ENCODE data around the gene CES5A.
"Not testable (repeated sequence)": the region's sequence is repeated elsewhere in the genome, so short reads cannot be mapped to it uniquely, and the experiment has no call there.

Gene CES5A, protein sequence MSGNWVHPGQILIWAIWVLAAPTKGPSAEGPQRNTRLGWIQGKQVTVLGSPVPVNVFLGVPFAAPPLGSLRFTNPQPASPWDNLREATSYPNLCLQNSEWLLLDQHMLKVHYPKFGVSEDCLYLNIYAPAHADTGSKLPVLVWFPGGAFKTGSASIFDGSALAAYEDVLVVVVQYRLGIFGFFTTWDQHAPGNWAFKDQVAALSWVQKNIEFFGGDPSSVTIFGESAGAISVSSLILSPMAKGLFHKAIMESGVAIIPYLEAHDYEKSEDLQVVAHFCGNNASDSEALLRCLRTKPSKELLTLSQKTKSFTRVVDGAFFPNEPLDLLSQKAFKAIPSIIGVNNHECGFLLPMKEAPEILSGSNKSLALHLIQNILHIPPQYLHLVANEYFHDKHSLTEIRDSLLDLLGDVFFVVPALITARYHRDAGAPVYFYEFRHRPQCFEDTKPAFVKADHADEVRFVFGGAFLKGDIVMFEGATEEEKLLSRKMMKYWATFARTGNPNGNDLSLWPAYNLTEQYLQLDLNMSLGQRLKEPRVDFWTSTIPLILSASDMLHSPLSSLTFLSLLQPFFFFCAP

DNA sequence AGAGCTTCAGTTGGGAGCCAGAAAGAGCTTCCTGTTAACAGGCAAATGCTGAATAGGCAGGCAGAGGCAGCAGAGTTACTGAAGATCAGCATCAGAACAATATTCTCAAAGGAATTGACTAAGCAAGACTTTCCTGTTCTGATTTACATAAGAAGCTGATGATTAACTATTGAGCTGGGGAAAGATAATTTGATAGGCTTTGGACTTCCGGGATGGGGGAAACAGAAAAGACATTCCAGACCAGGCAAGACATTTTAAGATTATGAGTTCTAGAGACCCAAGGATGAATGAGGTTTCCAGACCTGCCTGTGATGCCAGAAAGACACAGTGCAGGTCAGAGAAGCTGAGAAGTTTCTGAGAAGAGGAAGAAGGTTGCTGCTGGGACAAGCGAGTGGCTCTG, at the start of gene CES5A:
Gene CES5A (minus strand): TSS at position 101 of the 400 bp plus-strand sequence. CDS start 152 bp downstream, outside the sequence.
- DNase-seq: no peak

DNA sequence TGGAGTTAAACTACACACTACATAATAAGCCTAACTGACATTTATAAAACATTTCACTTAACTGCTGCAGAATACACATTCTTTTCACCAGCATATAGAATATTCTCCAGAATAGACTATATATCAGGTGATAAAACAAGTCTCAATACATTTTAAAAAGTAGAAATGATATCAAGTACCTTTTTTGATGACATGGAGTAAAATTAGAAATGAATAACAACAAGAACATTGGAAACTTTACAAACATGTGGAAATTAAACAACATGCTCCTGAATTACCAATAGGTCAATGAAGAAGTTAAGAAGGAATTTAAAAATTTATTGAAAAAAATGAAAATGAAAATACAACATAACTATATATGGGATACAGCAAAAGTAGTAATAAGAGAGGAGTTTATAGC, 47.5 kb upstream of the CES5A start:
- no peak for DNase-seq

GRCh38 chr16:55917373-55918160, 42.4 kb upstream of the CES5A start:
- DNase-seq: no peak

GRCh38 chr16:55915096-55915827, 40.1 kb upstream of the CES5A start:
- DNase-seq: no peak

DNA sequence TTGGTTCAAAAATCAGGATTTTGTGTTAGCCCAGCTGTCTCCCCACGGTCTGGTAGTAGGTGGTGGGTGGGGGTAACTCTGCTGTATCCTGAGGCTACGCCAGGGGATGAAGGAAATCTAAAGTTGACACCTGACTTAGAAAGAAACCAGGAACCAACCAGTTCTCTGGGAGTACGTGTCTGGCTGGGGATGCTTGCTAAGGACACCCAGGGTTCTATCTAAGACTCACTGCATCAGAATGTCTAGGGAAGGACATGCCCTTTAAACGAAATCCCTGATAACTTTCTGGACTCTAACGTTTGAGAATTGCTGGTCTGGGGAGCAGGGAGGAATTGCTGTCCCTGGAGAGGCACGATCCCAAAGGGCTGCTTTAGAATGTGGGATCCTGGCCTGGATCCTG, 39.2 kb upstream of the CES5A start:
- no peak for DNase-seq

GRCh38 chr16:55913716-55914115, 38.5 kb upstream of the CES5A start:
- DNase-seq: no peak

DNA sequence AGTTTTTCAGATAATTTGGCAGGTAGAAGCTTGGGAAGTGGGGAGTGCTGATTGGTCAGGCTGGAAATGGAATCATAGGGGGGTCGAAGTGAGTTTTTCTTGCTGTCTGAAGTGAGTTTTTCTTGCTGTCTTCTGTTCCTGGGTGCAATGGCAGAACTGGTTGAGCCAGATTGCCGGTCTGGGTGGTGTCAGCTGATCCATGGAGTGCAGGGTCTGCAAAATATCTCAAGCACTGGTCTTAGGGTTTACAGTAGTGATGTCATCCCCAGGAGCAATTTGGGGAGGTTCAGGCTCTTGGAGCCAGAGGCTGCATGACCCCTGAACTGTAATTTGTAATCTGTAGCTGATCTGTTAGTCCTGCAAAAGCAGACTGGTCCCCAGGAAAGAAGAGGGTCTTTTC, 37.9 kb upstream of the CES5A start:
- DNase-seq: not testable (repeated sequence)

DNA sequence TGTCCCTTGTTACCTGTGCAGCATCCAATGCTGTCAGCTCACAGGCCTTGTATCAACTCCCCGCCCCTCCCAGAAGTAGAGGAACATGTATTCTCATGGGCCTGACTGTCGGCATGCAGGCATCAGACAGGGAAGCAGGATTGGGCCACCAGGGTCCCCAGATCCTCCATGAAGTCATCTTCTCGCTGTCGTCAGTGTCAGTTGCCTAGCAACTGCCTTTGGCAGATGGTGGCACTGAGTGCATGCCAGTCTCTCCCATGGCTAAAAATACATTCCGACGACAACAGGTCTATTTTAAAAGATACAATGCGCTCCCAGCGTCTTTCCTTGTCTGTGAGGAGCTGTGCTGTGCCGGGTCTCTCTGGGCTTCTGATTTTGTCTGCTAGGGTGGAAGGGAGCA, 36.8 kb upstream of the CES5A start:
- DNase-seq: no peak

- DNase-seq: no peak
Measured at GRCh38 chr16:55911616-55912015, 36.4 kb upstream of the CES5A start.

DNA sequence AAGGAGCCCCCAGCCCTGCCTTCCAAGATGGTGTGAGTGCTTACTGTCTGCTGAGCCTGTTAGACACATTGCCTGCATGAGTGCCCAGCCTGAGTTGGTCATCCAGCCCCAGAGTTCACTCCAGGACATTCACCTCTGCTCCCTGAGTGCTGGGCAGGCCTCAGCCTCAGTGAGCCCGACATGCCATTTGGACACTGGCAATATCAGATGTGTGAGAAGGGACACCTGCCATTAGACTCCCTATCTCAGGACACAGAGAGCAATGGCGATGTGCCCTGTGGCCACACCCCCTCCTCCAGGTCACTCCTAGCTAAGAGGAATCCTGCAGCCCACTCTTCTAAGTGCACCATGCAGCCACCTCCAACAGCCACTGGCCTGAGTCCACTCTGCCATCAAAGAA, 34.7 kb upstream of the CES5A start:
- DNase-seq: no peak

DNA sequence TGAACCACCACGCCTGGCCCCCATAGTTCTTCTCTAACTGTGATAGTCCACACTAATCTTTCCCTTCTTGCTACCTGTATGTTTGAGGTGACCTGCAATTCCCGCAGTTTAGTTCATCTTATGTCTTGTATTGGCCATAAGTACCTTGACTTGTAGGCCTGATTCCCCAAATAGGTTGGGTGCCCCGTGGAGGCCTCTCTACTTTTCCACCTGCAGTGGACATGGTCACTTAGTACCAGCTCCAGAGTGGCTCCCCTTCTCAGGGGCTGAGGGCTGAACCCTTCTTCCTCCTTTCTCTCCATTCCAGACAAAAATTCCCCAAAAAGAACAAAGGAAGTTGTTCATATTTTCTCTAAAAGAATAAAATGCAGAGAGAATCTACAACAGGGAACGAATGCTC, 33.5 kb upstream of the CES5A start:
- no peak for DNase-seq

GRCh38 chr16:55907661-55908060, 32.5 kb upstream of the CES5A start:
- DNase-seq: no peak

DNA sequence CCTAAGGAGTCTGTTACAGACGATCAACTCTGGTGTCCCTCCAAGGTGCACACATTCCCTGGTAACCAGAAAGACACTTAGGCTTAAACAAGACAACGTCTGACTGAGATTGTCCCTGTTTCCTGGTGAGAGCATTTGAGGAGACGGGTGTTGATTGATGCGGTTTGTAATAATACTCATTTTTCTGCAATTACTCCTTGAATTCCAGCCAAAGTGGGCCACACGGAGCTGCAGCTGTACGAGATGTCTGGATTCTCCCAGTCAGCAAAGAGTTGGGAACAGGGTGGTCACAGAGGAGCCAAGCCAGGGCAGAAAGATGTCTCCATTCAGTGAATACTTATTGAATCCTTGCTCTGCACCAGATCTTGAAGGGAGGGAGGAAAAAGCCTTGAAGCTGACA, 30.9 kb upstream of the CES5A start:
- no peak for DNase-seq

GRCh38 chr16:55905651-55906050, 30.5 kb upstream of the CES5A start:
- no peak for DNase-seq

GRCh38 chr16:55901566-55902217, 26.5 kb upstream of the CES5A start:
- no peak for DNase-seq

GRCh38 chr16:55900616-55901393, 25.6 kb upstream of the CES5A start:
- DNase-seq: no peak

DNA sequence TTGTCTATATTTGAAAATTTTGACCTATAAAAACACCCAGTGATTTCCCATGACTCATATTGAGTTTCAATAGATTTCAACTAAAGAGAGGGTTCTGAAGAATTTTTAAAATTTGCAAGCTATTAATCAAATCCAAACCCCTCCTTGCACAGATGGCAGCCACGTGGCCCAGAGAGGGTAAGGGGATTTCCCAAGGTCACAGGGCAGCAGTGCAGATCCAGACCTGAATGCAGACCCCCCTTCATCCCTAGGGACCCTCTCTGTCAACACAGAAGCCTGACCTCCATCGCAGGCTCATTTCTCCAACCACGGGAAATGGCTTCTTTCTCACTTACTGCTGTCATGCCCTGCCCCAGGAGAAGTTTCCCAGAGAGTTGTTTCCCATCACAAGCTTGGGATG, 24.7 kb upstream of the CES5A start:
- DNase-seq: no peak

GRCh38 chr16:55898592-55898991, 23.4 kb upstream of the CES5A start:
- DNase-seq: no peak

- DNase-seq: no peak
Measured at GRCh38 chr16:55892821-55893220, 17.6 kb upstream of the CES5A start.

GRCh38 chr16:55889518-55889917, 14.3 kb upstream of the CES5A start:
- DNase-seq: no peak

DNA sequence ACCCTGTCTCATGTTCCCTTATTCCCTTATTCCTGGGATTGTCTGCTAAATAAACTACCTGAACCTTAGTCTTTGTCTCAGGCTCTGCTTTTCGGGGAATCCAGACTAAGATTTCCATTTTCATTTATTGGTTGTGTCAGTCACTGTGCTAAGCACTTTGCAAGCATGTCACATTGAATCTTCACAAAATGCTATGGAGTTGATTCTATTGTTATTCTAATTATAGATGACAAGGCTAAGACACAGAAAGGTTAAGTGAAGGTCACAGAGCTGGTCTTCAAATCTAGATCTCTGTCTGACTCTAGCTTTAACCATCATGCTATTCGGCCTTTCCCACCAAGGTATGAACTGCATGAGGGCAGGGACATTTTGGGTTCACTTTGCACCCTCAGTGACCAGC, 13.4 kb upstream of the CES5A start:
- DNase-seq: no peak

DNA sequence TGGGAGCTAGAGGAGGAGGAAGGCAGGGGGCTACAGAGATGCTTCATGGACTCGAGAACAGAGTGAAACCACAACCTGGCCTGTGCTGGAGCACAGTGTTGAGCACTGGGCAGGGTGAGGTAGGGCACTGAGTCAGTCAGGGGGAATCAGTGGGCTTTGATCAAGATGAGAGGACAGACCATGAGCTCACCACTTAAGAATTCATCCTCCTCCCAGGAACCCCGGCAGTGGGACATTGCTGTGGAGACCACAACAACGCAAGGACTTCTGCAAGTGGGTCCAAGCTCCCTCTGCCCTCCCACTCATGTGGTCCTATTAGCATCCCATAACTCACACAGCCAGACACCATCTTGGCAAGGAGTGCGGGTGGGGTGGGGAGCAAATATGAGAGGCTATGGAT, 1.7 kb upstream of the CES5A start:
- no peak for DNase-seq
